ENCODE results near the gene ZNHIT1.

ZNHIT1 gene

GRCh38 chr7:101269664-101270063 is 51.7 kb downstream of the ZNHIT1 start:
- ChIA-PET POLR2A (no interaction called here), CTCF (interaction anchor here (1.7 kb wide), 1 partner anchor 21 kb away, joined by 5 read pairs; no protein-coding TSS in a partner anchor)
- DNase-seq (ENCODE audit: extremely low spot score), result no peak
- no peak for TF ChIP-seq ARNT (IDR thresholded peaks at IDR 0.05)
- TF ChIP-seq ZNF384 (IDR thresholded peaks at IDR 0.05), result no peak
- TF ChIP-seq SUZ12 (IDR thresholded peaks at IDR 0.05), result no peak
- TF ChIP-seq NFRKB (IDR thresholded peaks at IDR 0.05), result no peak
- no peak for TF ChIP-seq LEF1 (IDR thresholded peaks at IDR 0.05; ENCODE audit: borderline replicate concordance)
- no peak for TF ChIP-seq FOXA1 (IDR thresholded peaks at IDR 0.05)
- no peak for TF ChIP-seq FOXK2 (IDR thresholded peaks at IDR 0.05)
- no peak for TF ChIP-seq SP1 (IDR thresholded peaks at IDR 0.05)
- TF ChIP-seq PKNOX1 (IDR thresholded peaks at IDR 0.05), result no peak
- no peak for TF ChIP-seq BHLHE40 (IDR thresholded peaks at IDR 0.05; ENCODE audit: borderline replicate concordance)
- TF ChIP-seq TARDBP (IDR thresholded peaks at IDR 0.05), result no peak
- no peak for TF ChIP-seq ELF4 (IDR thresholded peaks at IDR 0.05)
- TF ChIP-seq L3MBTL2 (conservative IDR thresholded peaks at IDR 0.05), result no peak
- TF ChIP-seq FOXM1 (IDR thresholded peaks at IDR 0.05; ENCODE audit: borderline replicate concordance), result no peak
- TF ChIP-seq HDGF (IDR thresholded peaks at IDR 0.05; ENCODE audit: borderline replicate concordance), result no peak

GRCh38 chr7:101271021-101271420 is 53.1 kb downstream of the ZNHIT1 start:
- POLR2A ChIA-PET, result no interaction called here
- no peak for DNase-seq (ENCODE audit: extremely low spot score)
- CTCF ChIA-PET, result no interaction called here
- TF ChIP-seq HDGF (IDR thresholded peaks at IDR 0.05; ENCODE audit: borderline replicate concordance) (no peak), SP1 (IDR thresholded peaks at IDR 0.05) (no peak), TARDBP (IDR thresholded peaks at IDR 0.05) (no peak), CTBP1 (IDR thresholded peaks at IDR 0.05; ENCODE audit: borderline replicate concordance) (no peak), ELF4 (IDR thresholded peaks at IDR 0.05) (no peak), PKNOX1 (IDR thresholded peaks at IDR 0.05) (no peak), SUZ12 (IDR thresholded peaks at IDR 0.05) (no peak), ARNT (IDR thresholded peaks at IDR 0.05) (no peak), FOXA1 (IDR thresholded peaks at IDR 0.05) (no peak), FOXM1 (IDR thresholded peaks at IDR 0.05; ENCODE audit: borderline replicate concordance) (no peak), LEF1 (IDR thresholded peaks at IDR 0.05; ENCODE audit: borderline replicate concordance) (no peak), BHLHE40 (IDR thresholded peaks at IDR 0.05; ENCODE audit: borderline replicate concordance) (no peak), FOXK2 (IDR thresholded peaks at IDR 0.05) (no peak), NFRKB (IDR thresholded peaks at IDR 0.05) (no peak), L3MBTL2 (conservative IDR thresholded peaks at IDR 0.05) (no peak)

- POLR2A ChIA-PET, result interaction anchor here (1.6 kb wide), 1 partner anchor 21 kb away, joined by 3 read pairs; no protein-coding TSS in a partner anchor
- CTCF ChIA-PET, result interaction anchor here (1.6 kb wide), 1 partner anchor 10 kb away, joined by 7 read pairs; no protein-coding TSS in a partner anchor
- no peak for DNase-seq (ENCODE audit: extremely low spot score)
- TF ChIP-seq ARNT (IDR thresholded peaks at IDR 0.05) (no peak), PKNOX1 (IDR thresholded peaks at IDR 0.05) (no peak), HDGF (IDR thresholded peaks at IDR 0.05; ENCODE audit: borderline replicate concordance) (no peak)
Observed at GRCh38 chr7:101273206-101273605, 55.2 kb downstream of the ZNHIT1 start.

All from HEK293T (cell line).